ENCODE measurements around the gene PIWIL4. TPM values are rescaled to one million over a fixed set of nuclear protein-coding genes. Genes with fewer than 3 reads are reported as not detected.

Gene PIWIL4
- total RNA-seq, 1 donor from 2014 or later = 0.41 TPM

- H3K4me1 Mint-ChIP-seq (ENCODE audit: low read depth) = no peaks in the 10 kb centered on the region
- DNase-seq (ENCODE audit: low spot score) = no peak
- H3K27me3 Mint-ChIP-seq (ENCODE audit: insufficient read depth) = peaks cover 5% of the 10 kb centered on the region
- no peak overlapping the region for H3K4me3 Mint-ChIP-seq
- H3K9me3 Mint-ChIP-seq = no peaks in the 10 kb centered on the region
- intact Hi-C loops (cut with micrococcal nuclease) = no loop called here
- no peaks in the 10 kb centered on the region for H3K36me3 Mint-ChIP-seq (ENCODE audit: low read depth)
- no peak overlapping the region for H3K27ac Mint-ChIP-seq
These were observed 99.9 kb downstream of the PIWIL4 start for GRCh38 chr11:94666792-94667721.

GRCh38 chr11:94668212-94668793 lies 101.1 kb downstream of the PIWIL4 start:
- intact Hi-C loops (cut with micrococcal nuclease) = no loop called here
- H3K36me3 Mint-ChIP-seq (ENCODE audit: low read depth) = no peaks in the 10 kb centered on the region
- no peaks in the 10 kb centered on the region for H3K9me3 Mint-ChIP-seq
- peaks cover 5% of the 10 kb centered on the region for H3K27me3 Mint-ChIP-seq (ENCODE audit: insufficient read depth)
- no peak overlapping the region for H3K27ac Mint-ChIP-seq
- H3K4me3 Mint-ChIP-seq = no peak overlapping the region
- no peak for DNase-seq (ENCODE audit: low spot score)
- H3K4me1 Mint-ChIP-seq (ENCODE audit: low read depth) = no peaks in the 10 kb centered on the region

GRCh38 chr11:94669023-94669422 lies 101.9 kb downstream of the PIWIL4 start:
- no peak for DNase-seq (ENCODE audit: low spot score)
- no peak overlapping the region for H3K27ac Mint-ChIP-seq
- no peaks in the 10 kb centered on the region for H3K9me3 Mint-ChIP-seq
- H3K27me3 Mint-ChIP-seq (ENCODE audit: insufficient read depth) = peaks cover 5% of the 10 kb centered on the region
- intact Hi-C loops (cut with micrococcal nuclease) = no loop called here
- H3K4me1 Mint-ChIP-seq (ENCODE audit: low read depth) = no peaks in the 10 kb centered on the region
- H3K36me3 Mint-ChIP-seq (ENCODE audit: low read depth) = no peaks in the 10 kb centered on the region
- no peak overlapping the region for H3K4me3 Mint-ChIP-seq

Other genes with a start within 250 kb of the PIWIL4 start
- gene GPR83, start 165.9 kb upstream of the PIWIL4 start, total RNA-seq = 0.15 TPM in 1 of 2 replicates, not detected in the other
- gene MRE11, start 73.5 kb upstream of the PIWIL4 start, total RNA-seq = 43.8 and 45.9 TPM in 2 replicates
- 20.0 and 21.2 TPM in 2 replicates for gene ANKRD49, start 73.4 kb upstream of the PIWIL4 start, total RNA-seq
- gene C11orf97, start 54.9 kb upstream of the PIWIL4 start, total RNA-seq = not detected in 2 replicates
- 8.0 and 8.6 TPM in 2 replicates for gene FUT4, start 23.4 kb upstream of the PIWIL4 start, total RNA-seq
- 4.4 and 4.9 TPM in 2 replicates for gene AMOTL1, start 201.0 kb downstream of the PIWIL4 start, total RNA-seq